GM20000 (cell line): ENCODE measurements around the gene INPP5A.

Experiments
- DNase-seq: peaks from one replicate; pipeline ENCODE4 v3.0.0; 2012; ENCODE audit warnings: low spot score
- CTCF ChIP-seq: IDR thresholded peaks from 2 replicates; pipeline ENCODE4 v1.5.1; 2012; ENCODE audit warnings: mild to moderate bottlenecking, control low read depth; ENCODE audit errors: extremely low read depth, missing control alignments

INPP5A gene

GRCh38 chr10:132664883-132665282 is 127.3 kb downstream of the INPP5A start:
- DNase-seq, result no peak
- TF ChIP-seq CTCF, result no peak

- no peak for TF ChIP-seq CTCF
- DNase-seq, result no peak
These were observed 128.5 kb downstream of the INPP5A start for GRCh38 chr10:132665946-132666704.

GRCh38 chr10:132666705-132667341 is 129.2 kb downstream of the INPP5A start:
- no peak for DNase-seq

GRCh38 chr10:132667342-132668047 is 129.9 kb downstream of the INPP5A start:
- no peak for TF ChIP-seq CTCF
- no peak for DNase-seq

More at GRCh38 chr10:132666705-132667341, 129.2 kb downstream of the INPP5A start:
- TF ChIP-seq CTCF, result no peak

- no peak for TF ChIP-seq CTCF
These were observed 130.4 kb downstream of the INPP5A start for GRCh38 chr10:132668048-132668394.

GRCh38 chr10:132669208-132669861 is 131.7 kb downstream of the INPP5A start:
- DNase-seq, result no peak
- no peak for TF ChIP-seq CTCF

More at GRCh38 chr10:132668048-132668394, 130.4 kb downstream of the INPP5A start:
- no peak for DNase-seq
